IPS DF 6.9 (cell line): ENCODE measurements around the gene HMCN2.

Experiments used
- DNase-seq: peaks from one replicate; pipeline ENCODE4 v3.0.0-alpha.2; 2013; ENCODE audit warnings: low read depth, low spot score
- H3K27ac ChIP-seq: one replicate; pipeline ENCODE4 v1.5.1; 2013; ENCODE audit warnings: low read length, control low read depth
- H3K27me3 ChIP-seq: 2 replicates; pipeline ENCODE4 v1.6.1; 2013; ENCODE audit warnings: mild to moderate bottlenecking, low read length; ENCODE audit not compliant: control insufficient read depth, insufficient read depth
- H3K36me3 ChIP-seq: 2 replicates; pipeline ENCODE4 v1.6.1; 2013; ENCODE audit warnings: low read length; ENCODE audit not compliant: control insufficient read depth, insufficient read depth
- H3K4me1 ChIP-seq: 2 replicates; pipeline ENCODE4 v1.6.1; 2013; ENCODE audit warnings: low read length; ENCODE audit not compliant: control insufficient read depth, insufficient read depth
- H3K4me3 ChIP-seq: 2 replicates; pipeline ENCODE4 v1.5.1; 2013; ENCODE audit warnings: mild to moderate bottlenecking, low read length
- H3K9me3 ChIP-seq: 2 replicates; pipeline ENCODE4 v1.6.1; 2013; ENCODE audit warnings: low read length, inconsistent platforms; ENCODE audit not compliant: control insufficient read depth, insufficient read depth
- whole genome bisulfite sequencing: extraction: QIAGEN DNeasy Blood & Tissue Kit; methylation state at CpG from one replicate; pipeline ENCODE4 v1.1.7; 2013; ENCODE audit warnings: mixed read lengths, missing lambda C conversion rate; ENCODE audit not compliant: insufficient read length, insufficient coverage; 5-methylcytosine and 5-hydroxymethylcytosine counted together

Gene HMCN2

GRCh38 chr9:130411566-130411915 lies 146.0 kb downstream of the HMCN2 start:
- no peaks in the 10 kb centered on the region; the same call in 1 of the 2 replicates for H3K36me3 ChIP-seq
- no peak overlapping the region for H3K27ac ChIP-seq
- no peaks in the 10 kb centered on the region for H3K27me3 ChIP-seq
- no peaks in the 10 kb centered on the region for H3K9me3 ChIP-seq
- no peak overlapping the region for H3K4me3 ChIP-seq
- DNase-seq = no peak
- no CpG with 5 or more reads among the region's 3 CpGs for WGBS
- H3K4me1 ChIP-seq = no peaks in the 10 kb centered on the region

GRCh38 chr9:130414081-130414731 lies 148.6 kb downstream of the HMCN2 start:
- no peaks in the 10 kb centered on the region for H3K9me3 ChIP-seq
- H3K4me3 ChIP-seq = no peak overlapping the region
- no peak for DNase-seq
- no CpG with 5 or more reads among the region's 12 CpGs for WGBS
- no peaks in the 10 kb centered on the region for H3K4me1 ChIP-seq
- H3K27ac ChIP-seq = no peak overlapping the region
- H3K36me3 ChIP-seq = no peaks in the 10 kb centered on the region; the same call in 1 of the 2 replicates
- H3K27me3 ChIP-seq = no peaks in the 10 kb centered on the region

- no peak overlapping the region for H3K27ac ChIP-seq
- H3K4me1 ChIP-seq = no peaks in the 10 kb centered on the region
- no peaks in the 10 kb centered on the region; the same call in 1 of the 2 replicates for H3K36me3 ChIP-seq
- H3K4me3 ChIP-seq = no peak overlapping the region
- no peak for DNase-seq
- no peaks in the 10 kb centered on the region for H3K27me3 ChIP-seq
- H3K9me3 ChIP-seq = no peaks in the 10 kb centered on the region
- no CpG with 5 or more reads among the region's 11 CpGs for WGBS
These were observed 149.6 kb downstream of the HMCN2 start for GRCh38 chr9:130414910-130415746.

- Histone ChIP-seq H3K9me3 (no peaks in the 10 kb centered on the region), H3K27me3 (no peaks in the 10 kb centered on the region)
- WGBS = no CpG with 5 or more reads among the region's 5 CpGs
These were observed 152.0 kb downstream of the HMCN2 start for GRCh38 chr9:130417602-130418001.

GRCh38 chr9:130418776-130419175 lies 153.2 kb downstream of the HMCN2 start:
- Histone ChIP-seq H3K27ac (no peak overlapping the region), H3K4me1 (peaks cover 7% of the 10 kb centered on the region; the same call in 1 of the 2 replicates), H3K27me3 (no peaks in the 10 kb centered on the region), H3K4me3 (no peak overlapping the region), H3K36me3 (no peaks in the 10 kb centered on the region), H3K9me3 (no peaks in the 10 kb centered on the region)
- no CpG with 5 or more reads among the region's 18 CpGs for WGBS
- DNase-seq = no peak

More at GRCh38 chr9:130417602-130418001, 152.0 kb downstream of the HMCN2 start:
- no peak for DNase-seq
- Histone ChIP-seq H3K4me1 (peaks cover 6% of the 10 kb centered on the region; the same call in 1 of the 2 replicates), H3K36me3 (no peaks in the 10 kb centered on the region), H3K27ac (no peak overlapping the region), H3K4me3 (no peak overlapping the region)

GRCh38 chr9:130419521-130420035 lies 154.0 kb downstream of the HMCN2 start:
- no CpG with 5 or more reads among the region's 8 CpGs for WGBS
- H3K4me3 ChIP-seq = no peak overlapping the region
- no peaks in the 10 kb centered on the region for H3K27me3 ChIP-seq
- no peak for DNase-seq
- H3K36me3 ChIP-seq = no peaks in the 10 kb centered on the region
- H3K27ac ChIP-seq = no peak overlapping the region
- no peaks in the 10 kb centered on the region for H3K9me3 ChIP-seq
- H3K4me1 ChIP-seq = peaks cover 7% of the 10 kb centered on the region; the same call in 1 of the 2 replicates

- H3K4me3 ChIP-seq = no peak overlapping the region
- no peaks in the 10 kb centered on the region for H3K36me3 ChIP-seq
- no CpG with 5 or more reads among the region's 17 CpGs for WGBS
- H3K4me1 ChIP-seq = peaks cover 7% of the 10 kb centered on the region; the same call in 1 of the 2 replicates
- no peak overlapping the region for H3K27ac ChIP-seq
- H3K27me3 ChIP-seq = no peaks in the 10 kb centered on the region
- H3K9me3 ChIP-seq = no peaks in the 10 kb centered on the region
- DNase-seq = no peak
These were observed 155.7 kb downstream of the HMCN2 start for GRCh38 chr9:130421154-130421801.

GRCh38 chr9:130421802-130422276 lies 156.3 kb downstream of the HMCN2 start:
- no CpG with 5 or more reads among the region's 13 CpGs for WGBS
- Histone ChIP-seq H3K4me3 (no peak overlapping the region), H3K27me3 (no peaks in the 10 kb centered on the region), H3K4me1 (peaks cover 7% of the 10 kb centered on the region; the same call in 1 of the 2 replicates), H3K36me3 (no peaks in the 10 kb centered on the region), H3K9me3 (no peaks in the 10 kb centered on the region), H3K27ac (no peak overlapping the region)
- no peak for DNase-seq

GRCh38 chr9:130422546-130422945 lies 157.0 kb downstream of the HMCN2 start:
- DNase-seq = no peak
- peaks cover 7% of the 10 kb centered on the region; the same call in 1 of the 2 replicates for H3K4me1 ChIP-seq
- H3K36me3 ChIP-seq = no peaks in the 10 kb centered on the region
- H3K27me3 ChIP-seq = no peaks in the 10 kb centered on the region
- no peaks in the 10 kb centered on the region for H3K9me3 ChIP-seq
- WGBS = no CpG with 5 or more reads among the region's 10 CpGs
- H3K27ac ChIP-seq = no peak overlapping the region
- no peak overlapping the region for H3K4me3 ChIP-seq

- H3K9me3 ChIP-seq = no peaks in the 10 kb centered on the region
- DNase-seq = no peak
- H3K27ac ChIP-seq = no peak overlapping the region
- no peaks in the 10 kb centered on the region for H3K27me3 ChIP-seq
- H3K36me3 ChIP-seq = no peaks in the 10 kb centered on the region
- WGBS = no CpG with 5 or more reads among the region's 8 CpGs
- H3K4me1 ChIP-seq = peaks cover 7% of the 10 kb centered on the region; the same call in 1 of the 2 replicates
- H3K4me3 ChIP-seq = no peak overlapping the region
These were observed 157.7 kb downstream of the HMCN2 start for GRCh38 chr9:130423272-130423671.
